Measurements from ENCODE around the gene DOCK11.

GRCh38 chrX:118569676-118570075, 74.1 kb downstream of the DOCK11 start:
- TF ChIP-seq CTCF (IDR thresholded peaks at IDR 0.05; ENCODE audit: low read depth, low read length) = no peak
- TF ChIP-seq POLR2A (IDR thresholded peaks at IDR 0.05; ENCODE audit: extremely low read depth, insufficient read length) = no peak
- no peak for TF ChIP-seq MAX (IDR thresholded peaks at IDR 0.05; ENCODE audit: low read depth, low read length)
- no peak for TF ChIP-seq MYC (IDR thresholded peaks at IDR 0.05; ENCODE audit: low read depth, low read length)

Data from NB4 (cell line).